Activated T-cell treated with anti-CD3 and anti-CD28 coated beads for 48 hours (primary cell): ENCODE results near the gene MAG.

Source experiments
- DNase-seq: peaks from one replicate; pipeline ENCODE4 v3.0.0-alpha.2; 2020; ENCODE audit warnings: low read depth

MAG gene, protein sequence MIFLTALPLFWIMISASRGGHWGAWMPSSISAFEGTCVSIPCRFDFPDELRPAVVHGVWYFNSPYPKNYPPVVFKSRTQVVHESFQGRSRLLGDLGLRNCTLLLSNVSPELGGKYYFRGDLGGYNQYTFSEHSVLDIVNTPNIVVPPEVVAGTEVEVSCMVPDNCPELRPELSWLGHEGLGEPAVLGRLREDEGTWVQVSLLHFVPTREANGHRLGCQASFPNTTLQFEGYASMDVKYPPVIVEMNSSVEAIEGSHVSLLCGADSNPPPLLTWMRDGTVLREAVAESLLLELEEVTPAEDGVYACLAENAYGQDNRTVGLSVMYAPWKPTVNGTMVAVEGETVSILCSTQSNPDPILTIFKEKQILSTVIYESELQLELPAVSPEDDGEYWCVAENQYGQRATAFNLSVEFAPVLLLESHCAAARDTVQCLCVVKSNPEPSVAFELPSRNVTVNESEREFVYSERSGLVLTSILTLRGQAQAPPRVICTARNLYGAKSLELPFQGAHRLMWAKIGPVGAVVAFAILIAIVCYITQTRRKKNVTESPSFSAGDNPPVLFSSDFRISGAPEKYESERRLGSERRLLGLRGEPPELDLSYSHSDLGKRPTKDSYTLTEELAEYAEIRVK

DNA sequence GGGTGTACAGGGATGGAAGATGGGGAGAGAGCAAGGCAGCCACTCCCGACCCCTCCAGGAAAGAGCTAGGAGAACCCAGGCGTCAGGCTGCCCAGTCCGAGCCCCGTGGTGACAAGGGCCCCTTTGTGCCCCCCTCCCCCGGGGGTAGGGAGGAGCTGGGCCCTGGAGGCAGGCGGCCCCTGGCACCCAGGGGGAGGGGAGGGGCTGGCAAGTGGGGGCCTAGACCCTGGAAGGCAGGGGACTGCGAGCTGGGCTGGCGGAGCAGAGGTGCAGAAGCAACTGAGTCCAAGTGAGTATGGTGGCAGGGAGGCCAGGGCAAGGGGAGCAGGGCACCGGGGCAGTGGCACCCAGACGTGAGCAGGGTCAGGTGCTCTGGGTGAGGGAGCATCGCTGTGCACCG is at the start of gene MAG:
MAG (plus strand) TSS at position 246 of the 400 bp plus-strand sequence. CDS start 3,248 bp downstream, outside the sequence.
- DNase-seq: no peak

DNA sequence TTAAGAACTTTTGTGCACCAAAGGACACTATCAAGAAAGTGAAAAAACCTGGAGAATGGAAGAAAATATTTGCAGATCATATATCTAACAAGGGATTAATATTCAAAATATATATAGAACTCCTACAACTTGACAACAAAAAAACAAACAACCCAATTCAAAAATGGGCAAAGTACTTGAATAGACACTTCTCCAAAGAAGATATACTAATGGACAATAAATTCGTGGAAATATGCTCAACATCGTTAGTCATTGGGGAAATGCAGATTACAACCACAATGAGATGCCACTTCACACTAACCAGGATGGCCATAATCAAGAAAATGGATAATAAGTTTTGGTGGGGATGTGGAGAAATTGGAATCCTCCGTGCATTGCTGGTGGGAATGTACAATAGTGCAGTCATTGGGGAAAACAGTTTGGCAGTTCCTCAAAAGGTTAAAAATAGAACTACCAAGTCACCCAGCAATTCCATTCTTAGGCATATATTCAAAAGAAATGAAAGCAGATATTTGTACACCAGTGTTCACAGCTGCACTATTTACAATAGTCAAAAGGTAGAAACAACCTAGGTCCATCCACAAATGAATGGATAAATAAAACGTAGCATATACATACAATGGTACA is 45.4 kb upstream of the MAG start:
- no peak for DNase-seq

- DNase-seq: peak; percentile 48
These were observed 44.2 kb upstream of the MAG start for GRCh38 chr19:35247526-35248309.

DNA sequence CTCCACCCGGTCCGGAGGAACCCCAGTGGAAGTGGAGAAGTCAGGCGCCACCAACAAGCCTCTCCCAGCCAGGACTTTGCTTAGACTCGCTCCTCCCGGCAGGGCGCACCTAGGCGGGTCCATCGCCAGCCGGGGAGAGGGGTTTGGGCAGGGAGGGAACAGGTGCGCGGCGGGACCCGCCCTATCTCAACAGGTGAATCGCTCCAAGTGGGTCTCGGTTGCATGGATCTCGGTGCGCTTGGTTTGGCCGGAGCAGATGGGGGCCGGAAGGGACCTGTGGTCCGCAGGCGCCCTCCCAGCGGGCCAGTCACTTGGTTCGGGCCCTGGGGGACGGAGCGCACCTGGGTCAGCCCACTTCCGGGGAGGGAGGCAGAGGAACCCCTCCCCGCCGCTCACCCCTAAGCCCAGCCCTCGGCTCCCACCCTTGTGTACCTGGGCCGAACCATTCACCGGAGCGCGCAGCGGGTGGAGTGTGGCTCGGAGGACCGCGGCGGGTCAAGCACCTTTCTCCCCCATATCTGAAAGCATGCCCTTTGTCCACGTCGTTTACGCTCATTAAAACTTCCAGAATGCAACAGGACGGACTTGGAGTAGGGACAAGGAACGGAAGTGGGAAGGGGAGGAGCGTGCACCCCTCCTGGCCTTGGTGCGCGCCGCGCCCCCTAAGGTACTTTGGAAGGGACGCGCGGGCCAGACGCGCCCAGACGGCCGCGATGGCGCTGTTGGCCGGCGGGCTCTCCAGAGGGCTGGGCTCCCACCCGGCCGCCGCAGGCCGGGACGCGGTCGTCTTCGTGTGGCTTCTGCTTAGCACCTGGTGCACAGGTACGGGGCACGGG is 43.4 kb upstream of the MAG start, which contains the start of gene LSR:
LSR (plus strand) TSS at position 693 of the 836 bp plus-strand sequence; CDS start at position 714, 21 bp downstream.
- DNase-seq: peak; percentile 68

GRCh38 chr19:35249146-35249847 is 42.7 kb upstream of the MAG start:
- no peak for DNase-seq

GRCh38 chr19:35249848-35250711 is 41.9 kb upstream of the MAG start:
- DNase-seq: no peak

DNA sequence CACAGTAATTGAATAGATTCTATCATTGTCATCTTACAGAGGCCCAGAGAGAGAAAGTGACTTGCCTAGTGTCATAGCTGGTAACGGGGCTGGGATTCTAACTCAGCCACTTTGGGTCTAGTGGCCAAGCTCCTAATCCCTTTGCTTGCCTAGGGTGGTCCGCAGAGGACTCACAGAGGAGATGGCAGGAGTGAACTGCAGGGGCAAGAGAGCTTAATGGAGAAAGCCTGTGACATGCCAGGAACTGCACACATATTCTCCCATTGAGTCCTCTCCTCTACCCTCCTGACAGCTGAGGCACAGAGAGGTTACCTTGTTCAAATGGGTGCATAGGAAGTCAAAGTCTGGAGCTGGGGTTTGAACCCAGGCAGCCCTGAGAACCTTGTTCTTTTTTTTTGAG is 40.5 kb upstream of the MAG start:
- no peak for DNase-seq

GRCh38 chr19:35253316-35254286 is 38.4 kb upstream of the MAG start:
- DNase-seq: no peak

- no peak for DNase-seq
These were observed 37.3 kb upstream of the MAG start for GRCh38 chr19:35254341-35255297.

DNA sequence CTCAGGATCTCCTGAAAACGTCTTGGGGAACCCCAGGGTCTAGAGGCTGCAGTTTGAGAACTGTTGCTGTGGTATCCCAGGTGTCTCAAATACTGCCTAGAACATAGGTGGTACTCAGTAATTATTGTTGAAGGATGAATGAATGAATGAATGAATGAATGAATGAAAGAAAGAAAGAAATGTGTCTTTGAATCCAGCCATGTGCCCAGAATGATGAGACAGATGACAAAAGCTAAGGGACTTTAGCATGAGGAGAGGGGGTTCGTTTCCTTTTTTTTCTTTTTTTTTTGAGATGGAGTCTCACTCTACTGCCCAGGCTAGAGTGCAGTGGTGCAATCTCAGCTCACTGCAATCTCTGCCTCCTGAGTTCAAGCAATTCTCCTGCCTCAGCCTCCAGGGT is 35.4 kb upstream of the MAG start:
- DNase-seq: no peak

DNA sequence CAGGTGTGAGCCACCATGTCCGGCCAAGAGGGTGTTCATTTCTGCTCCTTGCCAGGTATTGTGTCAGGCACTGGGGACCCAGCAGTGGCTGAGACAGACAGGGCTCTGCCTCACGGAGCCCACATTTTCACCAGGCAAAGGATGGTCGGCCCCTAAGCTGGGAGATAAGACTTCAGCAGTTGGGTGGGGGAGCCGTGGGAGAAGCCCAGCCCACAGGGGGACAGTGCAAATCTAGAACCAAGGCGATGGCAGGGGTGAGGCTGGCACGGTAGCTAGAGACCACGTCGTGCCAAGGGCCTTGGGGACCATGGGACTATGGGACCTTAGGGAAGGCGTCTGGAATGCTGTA is 34.9 kb upstream of the MAG start:
- DNase-seq: no peak

- no peak for DNase-seq
These were observed 31.2 kb upstream of the MAG start for GRCh38 chr19:35260694-35261304.

- no peak for DNase-seq
These were observed 30.4 kb upstream of the MAG start for GRCh38 chr19:35261356-35262100.

DNA sequence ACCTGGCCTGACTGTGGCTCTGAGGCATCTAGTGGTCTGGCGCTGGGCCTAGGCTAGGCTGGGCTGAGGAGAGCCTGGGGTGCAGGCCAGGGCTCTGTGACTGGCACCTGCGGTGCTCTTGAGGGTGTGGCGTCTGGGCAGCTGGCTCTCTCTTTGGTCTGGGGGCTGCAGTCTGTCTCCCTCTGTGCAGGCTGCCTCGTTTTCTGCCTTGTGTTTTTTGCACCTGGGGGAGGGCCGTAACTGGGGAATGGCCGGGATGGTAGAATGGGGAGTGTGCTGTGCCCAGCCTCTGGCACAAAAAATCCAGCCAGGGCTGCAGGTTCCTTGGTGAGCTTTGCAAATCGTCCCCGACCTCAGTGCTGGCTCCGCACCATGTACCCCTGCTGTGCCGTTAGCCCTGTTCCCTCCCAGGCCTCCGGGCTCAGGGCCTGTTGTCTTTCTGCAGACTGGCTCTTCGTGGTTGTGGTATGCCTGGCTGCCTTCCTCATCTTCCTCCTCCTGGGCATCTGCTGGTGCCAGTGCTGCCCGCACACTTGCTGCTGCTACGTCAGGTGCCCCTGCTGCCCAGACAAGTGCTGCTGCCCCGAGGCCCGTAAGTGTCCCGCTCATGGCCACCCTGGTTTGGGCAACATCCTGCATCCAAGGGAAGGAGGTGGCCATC is 29.7 kb upstream of the MAG start:
- no peak for DNase-seq

DNA sequence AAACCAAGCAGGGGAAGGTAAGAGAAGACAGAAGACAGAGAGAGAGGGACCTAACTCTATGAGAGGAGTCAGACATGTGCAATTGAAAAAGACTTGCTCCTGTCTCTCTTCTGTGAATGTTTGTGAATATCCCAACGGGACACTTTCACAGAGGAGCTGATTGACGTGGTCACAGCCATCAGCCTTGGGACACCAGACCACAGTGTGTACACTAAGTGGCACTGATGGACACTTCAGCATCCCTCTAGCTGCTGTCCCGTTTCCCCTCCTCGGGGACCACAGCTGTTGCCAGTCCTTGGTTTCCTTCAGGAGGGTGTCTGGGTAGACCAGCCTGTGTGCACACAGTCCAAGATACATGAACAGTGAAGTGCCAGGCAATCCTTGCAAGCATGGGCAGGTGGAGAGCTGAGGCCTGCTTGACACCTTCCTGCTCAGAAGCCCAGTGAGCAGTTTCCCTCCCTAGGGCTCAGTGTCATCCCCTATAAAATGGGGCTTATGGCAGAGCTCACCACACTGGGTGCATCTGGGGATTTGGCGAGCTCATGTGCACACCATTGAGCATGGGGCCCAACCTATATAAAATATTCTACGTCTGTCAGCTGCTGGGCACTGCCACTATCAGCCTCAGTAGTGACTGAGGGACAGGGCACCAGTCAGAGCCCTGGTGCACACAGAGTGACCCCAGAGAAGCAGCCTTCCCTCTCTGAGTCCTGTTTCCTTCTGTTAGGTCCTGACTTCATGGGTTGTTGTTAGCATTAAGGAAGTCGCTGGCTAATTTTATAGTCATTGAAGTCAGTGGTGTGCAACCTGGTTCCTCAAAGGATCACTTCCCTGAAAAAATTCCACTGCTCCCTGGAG is 27.5 kb upstream of the MAG start:
- DNase-seq: no peak
